ENCODE measurements around the gene CAST.

The CAST gene

GRCh38 chr5:96675882-96676281, 13.7 kb downstream of the CAST start:
- DNase-seq: no peak

- DNase-seq: no peak
Observed at GRCh38 chr5:96677496-96677895, 15.3 kb downstream of the CAST start.

- no peak for DNase-seq
Observed at GRCh38 chr5:96679293-96679692, 17.1 kb downstream of the CAST start.

- no peak for DNase-seq
Observed at GRCh38 chr5:96680759-96681470, 18.7 kb downstream of the CAST start.

GRCh38 chr5:96683392-96683791, 21.2 kb downstream of the CAST start:
- DNase-seq: no peak

GRCh38 chr5:96683810-96684209, 21.6 kb downstream of the CAST start:
- no peak for DNase-seq

GRCh38 chr5:96687080-96687479, 24.9 kb downstream of the CAST start:
- no peak for DNase-seq

- DNase-seq: no peak
Observed at GRCh38 chr5:96687812-96688453, 25.8 kb downstream of the CAST start.

GRCh38 chr5:96690861-96691260, 28.7 kb downstream of the CAST start:
- no peak for DNase-seq

- DNase-seq: no peak
Observed at GRCh38 chr5:96691503-96692303, 29.5 kb downstream of the CAST start.

GRCh38 chr5:96692441-96692840, 30.3 kb downstream of the CAST start:
- no peak for DNase-seq

- DNase-seq: no peak
Observed at GRCh38 chr5:96699186-96699820, 37.1 kb downstream of the CAST start.

- peak; percentile 47 for DNase-seq
Observed at GRCh38 chr5:96702503-96703383, 40.6 kb downstream of the CAST start.

- DNase-seq: no peak
Observed at GRCh38 chr5:96703384-96703920, 41.3 kb downstream of the CAST start.

GRCh38 chr5:96703995-96704394, 41.8 kb downstream of the CAST start:
- no peak for DNase-seq

GRCh38 chr5:96706433-96707111, 44.4 kb downstream of the CAST start:
- DNase-seq: no peak

- no peak for DNase-seq
Observed at GRCh38 chr5:96708600-96708999, 46.4 kb downstream of the CAST start.

GRCh38 chr5:96709152-96709821, 47.1 kb downstream of the CAST start:
- no peak for DNase-seq

GRCh38 chr5:96712100-96712746, 50.0 kb downstream of the CAST start:
- DNase-seq: no peak

GRCh38 chr5:96714450-96714849, 52.3 kb downstream of the CAST start:
- no peak for DNase-seq

Measured in cortex of kidney (tissue), 1 donor.